GM18909 (cell line): ENCODE data around the gene MBD5.
A peak's percentile ranks its signal among the peaks of the same experiment; 100 is the strongest.

Experiments
- ATAC-seq: cut with Tn5 transposase; IDR thresholded peaks from one replicate; pipeline ENCODE4 v1.9.1; 2021; ENCODE audit warnings: mild to moderate bottlenecking; ENCODE audit not compliant: unreplicated experiment, poor library complexity

Gene MBD5

GRCh38 chr2:148022351-148022750, 1.5 kb downstream of the MBD5 start:
- no peak for ATAC-seq

GRCh38 chr2:148022882-148023281, 2.0 kb downstream of the MBD5 start:
- ATAC-seq = no peak

GRCh38 chr2:148023861-148024260, 3.0 kb downstream of the MBD5 start:
- ATAC-seq = peak; percentile 40

GRCh38 chr2:148026573-148026972, 5.7 kb downstream of the MBD5 start:
- no peak for ATAC-seq

- ATAC-seq = no peak
Measured at GRCh38 chr2:148027822-148028221, 6.9 kb downstream of the MBD5 start.

- ATAC-seq = no peak
Measured at GRCh38 chr2:148028781-148029180, 7.9 kb downstream of the MBD5 start.

GRCh38 chr2:148031152-148031551, 10.3 kb downstream of the MBD5 start:
- no peak for ATAC-seq

- no peak for ATAC-seq
Measured at GRCh38 chr2:148032215-148032614, 11.3 kb downstream of the MBD5 start.

GRCh38 chr2:148039783-148040182, 18.9 kb downstream of the MBD5 start:
- ATAC-seq = no peak

GRCh38 chr2:148042219-148042618, 21.3 kb downstream of the MBD5 start:
- ATAC-seq = peak; percentile 84

- ATAC-seq = no peak
Measured at GRCh38 chr2:148044322-148044721, 23.4 kb downstream of the MBD5 start.

- no peak for ATAC-seq
Measured at GRCh38 chr2:148046802-148047201, 25.9 kb downstream of the MBD5 start.

- peak; percentile 74 for ATAC-seq
Measured at GRCh38 chr2:148048475-148049221, 27.8 kb downstream of the MBD5 start.

GRCh38 chr2:148049284-148049683, 28.4 kb downstream of the MBD5 start:
- no peak for ATAC-seq

- no peak for ATAC-seq
Measured at GRCh38 chr2:148052687-148053086, 31.8 kb downstream of the MBD5 start.

- ATAC-seq = no peak
Measured at GRCh38 chr2:148058641-148059040, 37.8 kb downstream of the MBD5 start.

- no peak for ATAC-seq
Measured at GRCh38 chr2:148063633-148064032, 42.7 kb downstream of the MBD5 start.

GRCh38 chr2:148065936-148066335, 45.0 kb downstream of the MBD5 start:
- ATAC-seq = no peak

GRCh38 chr2:148067801-148068200, 46.9 kb downstream of the MBD5 start:
- ATAC-seq = no peak

GRCh38 chr2:148071351-148071750, 50.5 kb downstream of the MBD5 start:
- ATAC-seq = no peak

- no peak for ATAC-seq
Measured at GRCh38 chr2:148096012-148096411, 75.1 kb downstream of the MBD5 start.

- ATAC-seq = no peak
Measured at GRCh38 chr2:148102641-148103040, 81.8 kb downstream of the MBD5 start.
